ENCODE data around the gene NPW.
"Not testable (repeated sequence)": the region's sequence is repeated elsewhere in the genome, so short reads cannot be mapped to it uniquely, and the experiment has no call there.

Gene NPW

DNA sequence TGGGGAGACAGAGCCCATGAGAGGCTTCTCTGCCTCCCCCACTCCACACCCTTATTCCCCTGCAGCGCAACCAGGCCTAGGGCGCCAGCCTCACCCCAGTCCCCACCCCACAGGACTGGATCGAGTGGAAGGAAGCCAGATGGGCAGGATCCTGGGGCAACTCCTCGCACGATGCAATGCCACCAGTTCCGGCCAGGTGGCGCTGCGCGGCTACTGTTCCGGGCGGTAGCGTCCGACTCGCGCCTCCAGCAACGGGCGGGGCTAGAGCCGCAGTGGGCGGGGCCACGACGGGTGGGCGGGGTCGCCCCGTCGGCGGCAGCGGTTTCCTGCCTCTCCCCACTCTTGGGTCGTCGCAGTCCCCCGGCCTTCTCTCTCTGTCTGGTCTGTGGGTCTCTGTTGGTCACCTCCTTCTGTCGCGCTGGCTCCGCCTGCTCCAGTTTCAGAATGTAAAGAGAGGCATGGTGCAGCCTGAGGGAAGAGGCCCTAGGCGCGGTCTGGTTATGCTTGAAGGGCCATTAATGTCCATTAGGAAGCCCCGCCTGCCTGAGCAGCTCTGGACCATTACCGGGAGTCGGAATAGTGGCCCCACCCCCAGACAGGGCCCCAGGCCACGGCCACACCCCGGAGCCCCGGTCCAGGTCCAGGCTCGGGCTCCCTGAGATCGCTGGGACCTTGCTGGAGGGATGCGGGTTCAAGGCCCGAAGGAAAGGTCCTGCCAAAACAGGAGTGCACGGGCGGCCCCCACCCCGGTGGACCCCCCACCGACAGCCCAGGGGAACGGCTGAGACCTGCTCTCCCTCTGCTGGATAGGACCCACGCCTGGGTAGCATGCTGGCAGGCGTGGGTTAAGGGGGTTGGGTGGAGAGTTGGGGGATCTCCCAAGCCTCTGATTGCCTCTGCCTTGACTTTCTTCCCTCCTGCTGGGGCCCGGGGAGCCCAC lies 3.8 kb downstream of the NPW start:
- DNase-seq, result peak; percentile 81 to 88

GRCh38 chr16:2024032-2024420 lies 4.4 kb downstream of the NPW start:
- no peak for DNase-seq

GRCh38 chr16:2025251-2025650 lies 5.7 kb downstream of the NPW start:
- DNase-seq, result no peak

- no peak for DNase-seq
These were observed 6.4 kb downstream of the NPW start for GRCh38 chr16:2025878-2026460.

DNA sequence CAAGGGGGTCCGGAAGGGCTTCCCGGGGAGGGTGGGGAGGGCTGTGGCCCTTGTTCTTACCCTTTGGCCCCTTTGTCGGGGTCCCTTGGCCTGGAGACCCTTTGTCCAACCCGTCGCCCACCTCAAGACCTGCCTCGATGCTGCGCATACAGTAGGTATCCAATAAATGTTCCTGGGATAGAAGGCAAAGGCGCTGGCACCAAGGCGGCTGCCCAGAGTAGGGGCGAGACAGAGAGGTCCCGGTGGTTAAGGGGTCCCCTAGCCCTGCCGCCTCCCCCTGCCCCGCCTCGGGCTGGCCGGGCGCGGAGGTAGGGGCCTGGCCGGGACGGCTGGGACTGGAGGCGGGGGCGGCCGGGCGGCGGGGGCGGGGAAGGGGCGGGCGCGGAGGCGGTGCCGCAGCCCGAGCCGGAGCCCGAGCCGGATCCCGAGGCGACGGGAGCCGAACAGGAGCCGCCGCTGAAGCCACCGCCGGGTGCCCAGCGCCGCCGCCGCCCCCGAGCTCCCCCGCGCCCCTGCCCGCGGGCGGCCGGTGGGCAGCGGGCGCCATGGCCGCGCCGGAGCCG lies 7.0 kb downstream of the NPW start, which contains the start of gene NHERF2:
TSS of gene NHERF2 (plus strand) at position 442 of the 563 bp plus-strand sequence. CDS start at position 546, 104 bp downstream.
- no peak for DNase-seq

DNA sequence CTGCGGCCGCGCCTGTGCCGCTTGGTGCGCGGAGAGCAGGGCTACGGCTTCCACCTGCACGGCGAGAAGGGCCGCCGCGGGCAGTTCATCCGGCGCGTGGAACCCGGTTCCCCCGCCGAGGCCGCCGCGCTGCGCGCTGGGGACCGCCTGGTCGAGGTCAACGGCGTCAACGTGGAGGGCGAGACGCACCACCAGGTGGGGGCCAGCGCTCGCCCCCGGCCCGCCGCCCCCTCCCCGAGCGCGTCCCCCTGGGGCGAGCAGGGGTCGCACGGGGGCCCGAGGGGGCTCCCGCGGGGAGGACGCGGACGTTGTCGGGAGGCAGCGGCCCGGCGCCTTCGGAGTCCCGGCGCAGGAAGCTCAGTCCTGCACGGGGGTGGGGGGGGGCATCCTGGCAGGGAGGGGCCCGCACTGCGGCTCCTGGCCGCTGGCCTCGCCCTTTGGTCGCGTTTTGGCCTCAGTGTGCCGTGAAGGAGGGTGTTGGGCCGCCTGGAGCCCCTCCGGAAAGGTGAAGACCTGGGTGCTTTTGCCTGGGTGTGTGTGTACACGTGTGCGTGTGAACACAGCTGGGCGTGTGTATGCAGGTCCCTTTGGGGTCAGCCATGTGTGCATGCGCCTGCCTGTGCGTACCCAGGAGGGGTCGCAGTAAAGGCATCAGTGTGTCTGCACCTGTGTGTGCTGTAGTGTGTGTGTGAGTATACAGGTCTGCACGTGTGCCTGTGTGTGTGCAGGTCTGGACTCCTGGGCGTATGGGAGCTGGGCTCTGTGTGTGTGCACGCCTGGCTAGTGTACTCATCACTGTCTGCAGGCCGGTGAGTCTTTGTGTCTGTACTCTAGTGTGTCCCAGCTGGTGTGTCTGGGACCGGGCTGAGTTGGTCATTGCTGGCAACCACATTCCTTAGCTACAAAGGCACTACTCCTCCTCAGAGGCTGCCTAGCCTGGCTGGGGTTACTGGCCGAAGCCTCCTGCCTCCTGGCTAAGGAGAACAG lies 7.7 kb downstream of the NPW start:
- no peak for DNase-seq

DNA sequence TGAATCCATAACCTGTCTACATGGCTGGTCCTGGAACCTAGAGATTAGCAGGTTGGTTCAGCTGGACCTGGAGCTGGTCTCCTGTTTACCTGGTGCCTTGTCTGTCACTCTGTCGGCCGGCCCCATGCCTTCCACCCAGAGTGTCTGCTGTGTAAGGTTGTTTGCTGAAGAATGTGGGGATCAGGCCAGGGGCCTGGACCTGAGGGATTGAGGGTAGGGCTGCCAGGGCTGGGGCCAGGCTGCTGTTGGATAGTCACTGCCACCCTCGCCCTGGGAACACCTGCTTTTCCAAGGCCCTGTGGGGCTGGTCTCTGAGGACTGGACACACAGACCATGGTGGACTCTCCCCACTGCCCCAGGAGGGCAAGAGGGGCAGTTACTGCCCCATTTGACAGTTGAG lies 8.6 kb downstream of the NPW start:
- no peak for DNase-seq

DNA sequence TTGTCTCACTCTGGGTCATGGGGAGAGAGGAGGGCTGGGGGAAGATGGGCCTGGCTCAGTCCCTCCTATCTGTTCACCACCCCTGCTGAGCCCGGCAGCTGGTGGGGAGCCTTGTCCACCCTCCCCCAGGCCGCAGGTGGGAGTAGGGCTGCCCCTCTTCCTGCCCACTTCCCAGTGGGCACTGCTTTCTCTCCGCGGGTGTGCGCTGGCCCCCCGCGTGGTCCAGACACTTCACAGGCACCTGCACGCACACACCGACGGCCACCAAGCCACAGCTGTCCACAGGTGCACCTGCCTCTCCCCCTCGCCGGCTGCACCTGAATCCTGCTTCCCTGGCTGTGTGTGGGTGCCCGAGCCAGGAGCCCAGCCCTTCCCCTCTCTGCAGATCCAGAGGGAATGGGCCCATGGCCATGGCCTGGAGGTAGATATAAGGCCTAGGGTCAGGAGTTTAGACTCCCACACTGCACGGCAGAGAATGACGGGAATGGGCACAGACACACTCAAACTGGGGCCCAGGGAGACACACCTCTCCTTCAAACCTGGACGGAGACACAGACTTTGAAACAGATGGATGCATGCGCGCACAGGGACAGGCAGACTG lies 9.1 kb downstream of the NPW start:
- DNase-seq, result no peak

GRCh38 chr16:2029350-2029749 lies 9.8 kb downstream of the NPW start:
- no peak for DNase-seq

- DNase-seq, result no peak
These were observed 10.5 kb downstream of the NPW start for GRCh38 chr16:2030036-2030435.

DNA sequence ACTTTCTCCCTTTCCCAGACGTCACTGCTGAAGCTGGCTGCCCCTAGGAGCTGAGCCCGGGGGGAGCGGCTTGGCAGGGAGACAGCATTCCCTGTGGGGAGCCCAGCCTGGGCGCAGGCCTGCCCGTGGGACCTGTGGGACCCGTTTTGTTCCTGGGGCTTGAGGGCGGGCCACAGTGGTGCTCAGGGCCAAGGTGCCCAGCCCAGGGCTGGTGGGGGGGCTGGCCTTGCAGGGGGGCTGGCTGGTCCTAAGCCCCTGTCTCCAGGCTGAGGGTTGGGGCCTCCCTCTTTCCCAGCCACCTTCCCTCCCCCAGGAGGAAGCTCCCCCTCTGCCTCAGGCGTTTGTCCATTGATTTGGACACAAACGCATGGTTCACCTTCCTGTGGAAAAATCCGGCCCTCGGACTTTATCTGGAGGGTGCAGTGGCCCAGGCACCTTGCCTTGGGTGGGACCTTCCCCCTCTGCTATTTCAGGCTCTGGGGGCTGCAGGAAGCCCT lies 11.5 kb downstream of the NPW start:
- DNase-seq, result no peak

DNA sequence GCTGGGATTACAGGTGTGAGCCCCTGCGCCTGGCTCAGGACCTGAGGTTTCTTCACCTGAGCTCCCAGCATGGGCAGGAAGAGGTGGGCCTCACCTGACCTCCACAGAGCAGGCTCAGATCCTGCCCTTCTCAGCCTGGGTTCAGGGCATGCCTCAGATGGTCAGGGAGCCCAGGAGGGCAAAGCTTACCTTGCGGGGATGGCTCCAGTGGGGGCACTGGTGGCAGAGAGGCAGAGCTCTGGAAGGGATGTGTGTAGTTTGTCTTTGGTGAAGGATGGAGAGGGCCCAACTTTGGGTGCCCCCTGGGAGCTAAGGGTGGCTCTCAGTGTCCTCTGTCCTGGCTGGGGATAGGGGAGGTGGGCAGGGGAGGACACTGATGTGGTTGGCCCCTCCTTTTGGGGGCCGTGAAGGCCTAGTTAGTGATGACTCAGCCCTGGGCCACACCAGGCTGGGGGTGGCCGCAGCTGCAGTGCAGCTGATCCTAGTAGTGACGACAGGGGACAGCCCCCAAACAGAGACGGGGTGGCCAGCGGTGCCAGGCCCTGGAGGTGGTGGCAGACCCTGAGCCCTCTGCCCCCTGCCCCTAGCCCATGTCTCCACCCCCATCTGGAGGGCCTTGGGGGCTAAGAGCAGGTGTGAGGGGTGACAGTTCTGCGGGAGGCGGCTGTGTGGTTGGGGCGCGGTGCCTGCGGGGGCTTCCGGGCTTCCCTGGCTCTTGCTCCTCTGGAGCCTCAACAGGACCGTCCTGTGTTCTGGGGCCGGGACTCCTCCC lies 12.9 kb downstream of the NPW start:
- DNase-seq, result no peak

GRCh38 chr16:2033057-2033908 lies 13.7 kb downstream of the NPW start:
- no peak for DNase-seq

DNA sequence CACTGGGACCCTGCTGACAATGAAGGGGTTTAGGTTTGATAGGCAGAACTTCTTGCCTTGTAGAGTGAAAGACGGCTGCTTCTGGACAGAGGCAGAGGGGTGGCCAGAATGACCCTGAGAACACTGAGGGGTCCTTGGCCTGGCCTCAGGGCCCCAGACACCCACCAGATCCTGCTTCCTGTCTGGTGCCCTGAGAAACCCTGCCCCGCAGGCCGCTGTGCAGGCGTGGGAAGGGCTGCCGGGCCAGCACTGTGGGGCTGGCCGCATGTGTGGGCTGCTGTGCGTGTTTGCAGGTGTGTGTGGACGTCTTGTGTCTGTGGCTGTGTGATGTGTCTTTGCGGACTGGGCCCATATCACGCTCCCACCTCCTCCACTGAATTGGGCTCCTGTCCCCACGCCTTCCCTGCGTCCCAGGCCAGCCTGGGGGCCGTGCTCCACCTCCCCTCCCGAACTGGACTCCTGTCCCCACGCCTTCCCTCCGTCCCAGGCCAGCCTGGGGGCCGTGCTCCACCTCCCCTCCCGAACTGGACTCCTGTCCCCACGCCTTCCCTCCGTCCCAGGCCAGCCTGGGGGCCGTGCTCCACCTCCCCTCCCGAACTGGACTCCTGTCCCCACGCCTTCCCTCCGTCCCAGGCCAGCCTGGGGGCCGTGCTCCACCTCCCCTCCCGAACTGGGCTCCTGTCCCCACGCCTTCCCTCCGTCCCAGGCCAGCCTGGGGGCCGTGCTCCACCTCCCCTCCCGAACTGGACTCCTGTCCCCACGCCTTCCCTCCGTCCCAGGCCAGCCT lies 14.5 kb downstream of the NPW start:
- DNase-seq, result not testable (repeated sequence)

- no peak for DNase-seq
These were observed 15.3 kb downstream of the NPW start for GRCh38 chr16:2034696-2035430.

DNA sequence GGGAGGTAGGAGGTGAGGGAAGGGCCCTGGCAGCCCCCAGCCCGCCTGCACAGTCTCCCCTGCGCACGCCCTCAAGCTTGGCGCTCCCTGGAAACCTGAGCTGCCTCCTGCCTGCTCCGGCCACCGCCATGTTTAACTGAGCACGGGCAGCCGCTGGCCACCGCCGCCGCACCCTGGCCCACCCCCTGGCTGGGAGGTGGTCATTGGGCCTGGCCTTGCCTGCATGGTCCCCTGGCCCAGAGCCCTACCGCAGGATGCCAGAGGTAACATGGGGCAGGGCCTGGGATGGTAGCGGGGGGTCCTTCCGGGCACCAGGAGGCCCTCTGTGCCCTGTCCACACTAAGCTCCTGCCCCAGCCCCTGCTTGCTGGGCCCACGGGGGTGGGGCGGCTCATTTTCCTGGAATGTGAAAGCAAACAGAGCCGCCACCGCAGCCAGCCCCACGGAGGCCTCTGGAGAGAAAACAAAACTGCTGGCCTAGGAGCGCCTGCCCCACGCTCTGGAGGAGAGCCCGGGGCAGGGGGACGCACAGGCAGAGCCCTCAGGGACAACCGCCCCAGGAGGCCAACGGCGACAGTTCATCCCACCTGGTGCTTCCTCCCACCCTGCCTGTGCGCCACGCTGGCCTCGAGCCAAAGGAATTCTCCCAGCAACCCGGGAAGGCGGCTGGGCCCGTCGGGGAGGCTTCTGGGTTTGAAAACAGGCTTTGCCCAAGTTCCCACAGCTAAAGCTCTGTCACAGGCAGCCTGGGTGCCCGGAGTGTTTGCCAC lies 16.0 kb downstream of the NPW start:
- DNase-seq, result no peak

GRCh38 chr16:2036200-2036966 lies 16.8 kb downstream of the NPW start:
- no peak for DNase-seq

All from NCI-H1930 (cell line).